Measurements from ENCODE around the gene PDK2.
A peak's percentile ranks its signal among the peaks of the same experiment; 100 is the strongest.

PDK2 gene

DNA sequence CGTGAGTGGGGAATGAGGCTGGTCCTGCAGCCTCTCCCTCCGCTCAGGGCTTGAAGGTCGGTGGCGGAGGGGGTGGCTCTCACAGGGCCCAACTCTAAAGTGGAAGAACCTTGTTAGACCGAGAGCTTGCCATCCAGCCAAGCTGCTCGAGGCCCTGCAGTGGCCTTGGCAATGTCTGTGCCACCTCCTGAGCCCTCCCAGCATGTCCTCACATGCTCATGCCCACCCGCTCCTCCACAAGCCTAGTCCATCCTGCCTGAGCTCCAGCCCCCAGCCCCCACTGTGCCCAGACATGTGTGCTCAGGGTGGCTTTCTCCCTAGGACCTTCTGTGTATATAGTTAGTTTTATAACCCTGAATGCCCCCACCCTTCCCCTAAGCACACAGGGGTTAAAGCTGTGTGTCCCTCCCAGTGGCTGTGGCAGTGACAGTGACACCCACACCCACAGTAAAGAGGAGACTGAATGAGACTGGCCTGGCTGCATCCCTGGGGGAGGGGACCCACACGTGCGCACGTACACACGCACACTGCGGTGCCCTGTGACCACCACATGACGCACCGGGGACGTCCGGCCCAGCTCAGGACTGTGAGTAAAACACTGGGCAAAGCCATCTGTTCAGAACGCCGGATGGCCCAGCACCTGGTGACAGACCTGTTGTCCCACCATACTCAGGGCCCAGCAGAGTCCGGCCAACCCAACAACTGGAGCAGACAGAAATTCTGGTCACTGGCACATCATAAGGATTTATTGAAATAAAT is 15.6 kb downstream of the PDK2 start:
- intact Hi-C loops (cut with DNase I) = no loop called here
- DNase-seq = peak in 1 of 42 donors; percentile 38

DNA sequence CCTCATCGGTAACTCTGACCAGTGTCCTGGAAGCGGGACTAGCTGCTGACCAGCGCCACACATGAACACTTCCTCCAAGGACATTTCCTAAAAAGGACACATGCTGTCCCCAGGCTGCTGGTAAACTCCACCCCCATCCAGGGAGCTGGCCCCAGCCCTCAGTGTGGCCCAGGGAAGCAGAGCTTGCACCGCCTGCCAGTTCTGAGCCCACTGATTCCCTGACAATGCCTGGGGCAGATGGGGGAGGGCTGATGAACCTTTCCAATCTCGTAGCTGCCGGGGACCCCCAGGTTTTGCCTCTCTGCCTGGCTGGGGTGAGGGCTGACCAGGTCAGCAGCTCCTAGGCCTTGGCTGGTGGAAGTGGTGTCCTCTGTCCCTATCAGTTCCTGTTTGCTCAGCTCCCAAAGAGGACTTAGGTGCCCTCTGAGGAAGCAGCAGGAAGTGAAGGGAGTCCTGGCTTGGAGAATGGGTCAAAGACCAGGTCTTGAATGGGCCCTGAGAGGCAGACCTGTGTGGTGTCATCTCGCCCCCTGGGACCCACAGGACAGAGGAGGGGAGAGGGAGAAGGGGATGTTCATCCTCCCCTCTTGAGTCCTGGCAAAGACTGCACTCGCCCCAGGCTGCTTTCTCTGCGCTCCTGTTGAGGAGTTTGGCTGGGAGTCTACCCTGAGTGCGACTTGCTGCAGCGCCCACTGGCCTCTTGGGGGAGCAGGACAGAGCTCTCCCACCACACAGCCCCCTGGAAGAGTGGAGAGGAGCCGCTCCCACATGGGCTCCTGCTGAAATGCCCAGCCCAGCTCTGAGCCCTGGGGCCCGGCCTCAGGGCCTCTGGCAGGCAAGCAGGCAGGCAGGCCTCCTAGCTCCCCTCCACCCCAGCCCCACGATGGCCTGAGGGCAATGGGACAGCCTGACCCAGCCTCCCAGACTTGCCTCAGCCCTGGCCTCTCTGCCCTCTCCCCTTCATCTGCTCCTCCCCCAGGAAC is 16.8 kb downstream of the PDK2 start:
- intact Hi-C loops (cut with DNase I) = no loop called here
- peak in 19 of 42 donors; percentile 34 to 67 (median 51) for DNase-seq

DNA sequence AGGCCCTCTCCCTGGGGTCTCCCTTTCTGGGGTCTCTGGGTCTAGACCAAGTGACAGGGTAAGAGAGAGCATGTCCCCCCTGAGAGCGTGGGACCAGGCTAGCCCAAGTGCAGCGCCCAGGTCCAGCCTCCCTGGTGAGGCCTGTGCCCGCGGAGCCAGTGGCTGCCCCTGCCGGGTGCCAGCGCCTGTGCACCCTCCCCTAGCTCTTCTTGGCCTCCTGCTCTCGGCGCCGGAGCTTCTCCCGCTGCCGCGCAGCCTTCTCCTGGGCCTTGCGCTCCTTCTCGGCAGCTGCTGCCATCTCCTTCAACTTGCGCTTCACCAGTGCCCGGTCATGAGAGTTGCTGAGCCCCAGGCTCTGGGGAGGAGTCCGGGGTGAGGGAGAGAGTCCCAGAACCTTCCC is 17.5 kb downstream of the PDK2 start:
- DNase-seq = peak in 3 of 42 donors; percentile 30 to 47 (median 45)
- intact Hi-C loops (cut with DNase I) = no loop called here

- intact Hi-C loops (cut with DNase I) = no loop called here
- DNase-seq = peak in 1 of 42 donors; percentile 36
These were observed 18.6 kb downstream of the PDK2 start for GRCh38 chr17:50113624-50114320.

DNA sequence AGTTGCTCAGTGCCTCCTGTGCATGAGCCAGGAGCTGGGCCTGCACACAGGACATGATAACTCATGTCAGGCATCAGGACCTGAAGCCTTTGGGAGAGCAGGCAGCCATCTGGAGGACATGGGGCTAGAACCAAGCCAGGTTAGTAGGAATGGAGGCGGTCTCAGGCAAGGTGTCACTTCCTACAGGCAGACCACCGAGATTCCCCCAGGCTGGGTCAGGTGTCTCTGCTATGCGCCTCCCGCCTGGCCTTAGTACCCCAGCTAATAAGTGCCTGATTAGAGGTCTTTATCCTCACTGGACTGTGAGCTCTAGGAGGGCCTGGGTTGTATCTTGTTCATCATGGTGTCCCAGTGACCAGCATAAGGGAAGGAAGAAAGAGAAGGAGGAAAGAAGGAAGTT is 19.2 kb downstream of the PDK2 start:
- intact Hi-C loops (cut with DNase I) = no loop called here
- DNase-seq = peak in 1 of 42 donors; percentile 24

DNA sequence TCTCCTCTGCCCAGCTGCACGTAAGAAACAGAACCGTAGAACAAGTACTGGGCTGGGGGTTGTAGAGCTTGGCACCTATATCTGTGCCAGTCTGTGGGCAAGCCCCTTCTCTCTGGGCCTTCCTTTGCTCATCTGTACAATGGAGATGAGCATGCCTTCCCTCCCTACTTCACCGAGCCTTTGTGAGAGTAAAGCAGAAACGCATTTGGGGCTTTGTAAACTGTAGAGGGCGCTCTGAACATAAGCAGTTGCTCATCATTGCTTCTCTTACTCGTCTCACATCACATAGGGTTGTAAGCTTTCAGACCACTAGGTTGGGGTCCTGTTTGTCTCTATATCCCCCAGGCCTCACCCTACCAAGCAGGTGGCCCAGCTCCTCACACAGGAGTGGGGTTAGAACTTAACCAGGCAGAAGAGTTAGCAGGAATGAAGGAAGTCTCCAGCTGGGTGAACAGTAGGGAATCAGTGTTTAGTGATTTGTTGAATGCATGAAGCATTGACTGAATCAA is 19.8 kb downstream of the PDK2 start:
- intact Hi-C loops (cut with DNase I) = no loop called here
- DNase-seq = peak in 19 of 42 donors; percentile 43 to 81 (median 65)

GRCh38 chr17:50115756-50116155 is 20.6 kb downstream of the PDK2 start:
- DNase-seq = no peak
- intact Hi-C loops (cut with DNase I) = no loop called here

DNA sequence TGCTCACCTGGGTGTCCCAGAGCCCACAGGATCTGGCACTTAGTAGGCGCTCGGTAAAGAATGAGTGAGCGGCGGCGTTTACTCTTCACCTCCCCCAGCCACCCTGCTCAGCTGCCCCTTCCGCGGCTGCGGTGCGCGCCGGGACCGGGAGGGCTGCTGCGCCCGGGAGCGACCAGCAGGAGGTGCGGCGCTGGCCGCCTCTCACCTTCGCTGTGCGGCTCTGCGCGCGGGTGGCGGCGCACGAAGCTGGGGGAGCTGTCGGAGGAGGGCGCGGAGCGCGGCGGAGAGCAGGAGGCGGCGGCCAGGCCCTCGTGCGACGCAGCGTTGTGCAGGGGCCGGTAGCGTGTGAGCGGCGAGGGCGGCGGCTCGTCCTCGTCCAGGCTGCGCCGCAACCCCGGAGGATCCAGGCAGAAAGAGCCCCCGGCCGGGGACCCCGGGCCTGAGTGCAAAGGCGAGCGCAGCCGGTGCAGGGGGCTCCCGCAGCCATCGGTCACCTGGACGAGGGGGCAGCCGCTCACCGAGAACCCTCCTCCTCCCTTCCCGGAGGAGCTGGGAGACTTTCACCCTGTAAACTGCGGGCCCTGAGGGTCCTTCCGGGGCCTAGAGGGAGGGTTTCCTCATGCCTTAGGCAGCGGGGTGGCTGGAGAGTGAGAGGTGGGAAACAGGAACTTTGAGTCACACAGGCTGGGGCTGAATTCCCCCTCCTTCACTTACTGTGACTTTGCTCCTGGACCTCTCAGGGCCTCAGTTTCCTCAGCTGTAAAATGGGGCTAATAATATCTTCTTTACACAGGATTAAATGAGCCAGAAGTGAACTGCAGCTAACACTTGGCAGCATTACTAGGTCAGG is 22.3 kb downstream of the PDK2 start:
- intact Hi-C loops (cut with DNase I) = no loop called here
- DNase-seq = peak in 24 of 42 donors; percentile 41 to 77 (median 66)

- DNase-seq = peak in 29 of 42 donors; percentile 39 to 86 (median 64)
- intact Hi-C loops (cut with DNase I) = no loop called here
These were observed 23.1 kb downstream of the PDK2 start for GRCh38 chr17:50118076-50118827.

GRCh38 chr17:50118828-50119218 is 23.7 kb downstream of the PDK2 start:
- intact Hi-C loops (cut with DNase I) = no loop called here
- DNase-seq = no peak

DNA sequence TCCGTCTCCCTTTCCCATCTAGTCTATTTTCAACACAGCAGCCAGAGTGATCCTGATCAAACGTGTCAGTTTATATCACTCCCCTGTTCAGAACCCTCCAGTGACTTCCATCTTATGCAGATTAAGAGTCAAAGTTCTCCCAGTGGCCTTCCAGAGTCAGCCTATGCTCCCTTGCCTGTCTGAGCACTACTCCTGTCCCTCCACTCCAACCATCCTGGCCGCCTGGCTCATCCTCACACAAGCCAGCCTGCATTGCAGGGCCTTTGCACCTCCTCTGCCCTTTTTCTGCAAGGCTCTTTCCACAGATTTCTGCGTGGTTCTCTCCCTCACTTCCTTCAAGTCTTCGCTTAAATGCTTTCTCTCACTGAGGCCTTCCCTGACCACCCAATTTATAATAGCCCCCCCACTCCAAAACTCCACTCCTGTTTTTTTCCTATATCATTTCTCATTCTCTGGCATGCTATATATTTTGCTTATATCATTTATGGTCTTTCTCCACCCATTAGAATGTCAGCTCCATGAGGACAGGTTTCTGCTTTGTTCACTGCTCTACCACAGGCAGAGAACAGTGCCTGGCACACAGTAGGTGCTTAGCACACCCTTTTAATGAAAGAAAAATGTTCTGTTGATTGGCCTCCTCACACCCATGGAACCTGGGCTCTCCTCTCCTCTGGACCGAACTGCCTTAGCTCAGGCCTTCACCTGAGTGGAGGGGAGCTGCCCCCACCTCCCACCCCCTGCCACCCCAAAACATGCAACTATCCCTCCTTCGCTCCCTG is 25.5 kb downstream of the PDK2 start:
- no peak for DNase-seq
- intact Hi-C loops (cut with DNase I) = no loop called here

DNA sequence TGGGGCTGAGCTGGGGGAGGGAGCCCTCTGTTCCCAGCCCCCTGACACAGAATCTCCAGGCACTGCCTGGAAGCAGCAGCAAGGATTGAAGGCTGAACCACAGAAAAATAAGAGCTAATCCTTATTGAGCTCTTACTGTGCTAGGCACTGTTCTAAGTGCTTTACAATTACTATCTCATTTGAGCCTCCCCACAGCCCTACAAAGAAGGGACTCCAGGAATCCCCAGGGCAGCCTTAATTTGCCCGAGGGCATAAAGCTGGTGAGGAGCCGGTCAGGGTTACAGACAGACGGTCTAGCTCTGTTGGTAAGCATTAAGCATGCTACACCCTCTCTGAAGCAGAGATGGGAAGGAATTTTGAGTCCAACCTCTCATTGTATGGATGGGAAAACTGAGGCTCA is 27.8 kb downstream of the PDK2 start:
- intact Hi-C loops (cut with DNase I) = no loop called here
- no peak for DNase-seq

DNA sequence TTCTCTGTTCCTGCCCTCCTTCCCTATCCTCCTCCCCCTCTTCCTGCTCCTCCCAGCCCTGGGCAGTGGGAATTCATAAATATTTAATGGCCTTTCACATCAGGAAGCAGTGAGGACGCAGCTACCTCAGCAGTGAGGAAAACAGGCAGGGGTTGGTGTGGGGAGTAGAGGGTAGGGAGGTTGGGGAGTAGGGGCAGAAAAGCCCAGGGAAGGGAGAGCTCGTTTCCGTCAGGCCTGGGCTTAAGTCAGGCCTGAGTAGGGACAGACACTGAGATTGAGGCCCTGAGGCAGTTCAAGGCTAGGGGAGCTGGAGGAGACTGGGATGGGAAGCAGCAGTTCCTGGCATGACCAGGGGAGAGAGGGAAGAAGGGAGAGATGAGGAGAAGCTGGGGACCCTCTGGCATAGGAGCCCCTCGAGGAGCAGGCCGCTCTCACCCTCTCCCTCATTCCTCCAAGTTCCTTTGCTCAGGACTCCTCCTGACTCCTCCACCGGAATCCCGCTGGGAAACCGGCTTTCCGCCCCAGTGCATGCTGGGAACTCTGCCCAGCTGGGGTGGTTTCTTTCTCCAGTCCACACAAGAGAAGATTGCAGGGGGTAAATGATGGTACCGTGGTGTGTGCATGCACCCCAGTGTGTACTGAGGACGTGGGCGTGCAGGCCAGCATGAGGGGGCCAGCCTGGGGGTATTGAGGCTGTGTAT is 28.6 kb downstream of the PDK2 start:
- DNase-seq = peak in 5 of 42 donors; percentile 28 to 59 (median 41)
- intact Hi-C loops (cut with DNase I) = no loop called here

GRCh38 chr17:50125420-50125997 is 30.4 kb downstream of the PDK2 start:
- intact Hi-C loops (cut with DNase I) = no loop called here
- no peak for DNase-seq

DNA sequence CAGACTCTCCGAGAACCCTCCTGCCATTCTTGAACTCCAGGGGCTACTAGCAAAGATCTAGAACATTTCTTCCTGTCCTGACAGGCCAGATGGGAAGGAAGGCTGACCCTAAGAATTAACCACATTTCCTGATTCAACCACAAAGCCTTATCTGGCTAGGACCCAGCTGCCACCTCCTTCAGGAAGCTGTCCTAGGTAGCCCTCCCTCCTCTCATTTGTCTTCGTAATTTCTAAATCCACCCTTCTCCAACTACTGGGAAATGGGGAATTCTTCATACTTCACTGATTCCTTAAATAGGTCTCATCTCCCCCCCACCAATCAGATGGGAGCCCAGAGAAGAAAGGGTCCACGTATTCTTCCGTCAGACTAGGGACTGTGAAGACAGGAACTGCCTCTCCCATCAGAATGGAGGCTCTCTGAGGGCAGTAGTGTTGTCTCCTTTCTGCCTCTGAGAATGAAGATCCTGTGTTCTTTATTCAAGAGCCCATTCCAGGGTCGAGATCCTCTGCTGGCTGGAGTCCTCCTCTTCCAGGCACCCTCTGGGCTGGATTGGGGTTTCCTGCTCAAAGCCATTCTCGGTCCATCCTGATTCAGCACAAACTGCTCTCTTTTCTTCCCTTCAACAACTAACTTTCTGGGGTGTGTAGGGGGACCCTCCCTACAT is 32.7 kb downstream of the PDK2 start:
- intact Hi-C loops (cut with DNase I) = no loop called here
- DNase-seq = no peak

Measured in head of caudate nucleus (tissue), 42 donors.